Tibial nerve (tissue), 3 donors: ENCODE results near the gene ITSN2.

ENCODE experiments used
- POLR2A ChIP-seq, 2 donors: fragments of 450-650 bp; IDR thresholded peaks; one replicate each; pipeline ENCODE4 v1.6.1; 2017; ENCODE audit warnings: antibody characterized with exemption in 2 of 2, mild to moderate bottlenecking in 2 of 2, moderate library complexity in 2 of 2
- TF ChIP-seq, protein P1 (sequence below), 5 experiments: fragments of 200-600 bp in 3 of 5; fragments of 450-650 bp in 2 of 5; sonication (generic) in 3 of 5; IDR thresholded peaks; one replicate each; pipeline ENCODE4 v1.5.1; 2016 to 2019; ENCODE audit warnings: antibody characterized with exemption in 5 of 5, mild to moderate bottlenecking in 3 of 5, moderate library complexity in 2 of 5

DNA sequence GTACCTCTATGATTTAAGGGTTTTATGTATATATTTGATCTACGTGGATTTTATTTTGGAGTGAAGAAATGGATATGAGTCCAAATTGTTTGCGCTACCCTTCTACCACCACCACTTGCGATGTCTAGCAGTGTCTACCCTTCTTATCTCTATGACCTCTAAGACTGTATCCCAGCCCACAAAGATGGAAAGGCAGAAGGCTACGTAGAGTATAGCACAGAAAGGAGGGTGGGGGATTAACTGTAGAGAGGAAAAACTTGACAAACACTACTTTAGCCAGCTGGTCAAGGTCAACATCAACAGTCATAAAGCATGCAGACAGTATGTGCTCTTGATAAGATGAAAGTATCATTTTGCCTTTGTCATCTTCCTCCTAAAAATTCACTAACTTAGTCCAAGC is 14.4 kb downstream of the ITSN2 start:
- TF ChIP-seq POLR2A (IDR thresholded peaks at IDR 0.05), result no peak
- TF ChIP-seq, protein P1, sequence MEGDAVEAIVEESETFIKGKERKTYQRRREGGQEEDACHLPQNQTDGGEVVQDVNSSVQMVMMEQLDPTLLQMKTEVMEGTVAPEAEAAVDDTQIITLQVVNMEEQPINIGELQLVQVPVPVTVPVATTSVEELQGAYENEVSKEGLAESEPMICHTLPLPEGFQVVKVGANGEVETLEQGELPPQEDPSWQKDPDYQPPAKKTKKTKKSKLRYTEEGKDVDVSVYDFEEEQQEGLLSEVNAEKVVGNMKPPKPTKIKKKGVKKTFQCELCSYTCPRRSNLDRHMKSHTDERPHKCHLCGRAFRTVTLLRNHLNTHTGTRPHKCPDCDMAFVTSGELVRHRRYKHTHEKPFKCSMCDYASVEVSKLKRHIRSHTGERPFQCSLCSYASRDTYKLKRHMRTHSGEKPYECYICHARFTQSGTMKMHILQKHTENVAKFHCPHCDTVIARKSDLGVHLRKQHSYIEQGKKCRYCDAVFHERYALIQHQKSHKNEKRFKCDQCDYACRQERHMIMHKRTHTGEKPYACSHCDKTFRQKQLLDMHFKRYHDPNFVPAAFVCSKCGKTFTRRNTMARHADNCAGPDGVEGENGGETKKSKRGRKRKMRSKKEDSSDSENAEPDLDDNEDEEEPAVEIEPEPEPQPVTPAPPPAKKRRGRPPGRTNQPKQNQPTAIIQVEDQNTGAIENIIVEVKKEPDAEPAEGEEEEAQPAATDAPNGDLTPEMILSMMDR (IDR thresholded peaks at IDR 0.05), result no peak
